ENCODE data around the gene TPPP.
"Not testable (repeated sequence)": the region's sequence is repeated elsewhere in the genome, so short reads cannot be mapped to it uniquely, and the experiment has no call there.

TPPP gene

GRCh38 chr5:715636-716035, 22.5 kb upstream of the TPPP start:
- H3K4me3 ChIP-seq (ENCODE audit: low read depth, low read length); H3K4me1 ChIP-seq (ENCODE audit: control insufficient read depth, insufficient read depth, low read length); H3K36me3 ChIP-seq (ENCODE audit: control insufficient read depth, insufficient read depth, low read length); H3K27me3 ChIP-seq (ENCODE audit: control insufficient read depth, insufficient read depth, low read length); H3K27ac ChIP-seq (ENCODE audit: low read depth, low read length); H3K9ac ChIP-seq (ENCODE audit: low read length): not testable (repeated sequence)
- peaks cover 10% of the 10 kb centered on the region for H3K9me3 ChIP-seq (ENCODE audit: control insufficient read depth, insufficient read depth, low read depth, low read length)

GRCh38 chr5:714215-715118, 21.3 kb upstream of the TPPP start:
- not testable (repeated sequence) for H3K9ac ChIP-seq (ENCODE audit: low read length); H3K36me3 ChIP-seq (ENCODE audit: control insufficient read depth, insufficient read depth, low read length); H3K27ac ChIP-seq (ENCODE audit: low read depth, low read length); H3K4me3 ChIP-seq (ENCODE audit: low read depth, low read length); H3K27me3 ChIP-seq (ENCODE audit: control insufficient read depth, insufficient read depth, low read length); H3K4me1 ChIP-seq (ENCODE audit: control insufficient read depth, insufficient read depth, low read length)
- H3K9me3 ChIP-seq (ENCODE audit: control insufficient read depth, insufficient read depth, low read depth, low read length): peaks cover 13% of the 10 kb centered on the region

- H3K27ac ChIP-seq (ENCODE audit: low read depth, low read length); H3K4me3 ChIP-seq (ENCODE audit: low read depth, low read length); H3K27me3 ChIP-seq (ENCODE audit: control insufficient read depth, insufficient read depth, low read length); H3K4me1 ChIP-seq (ENCODE audit: control insufficient read depth, insufficient read depth, low read length); H3K36me3 ChIP-seq (ENCODE audit: control insufficient read depth, insufficient read depth, low read length); H3K9ac ChIP-seq (ENCODE audit: low read length): not testable (repeated sequence)
- H3K9me3 ChIP-seq (ENCODE audit: control insufficient read depth, insufficient read depth, low read depth, low read length): peaks cover 15% of the 10 kb centered on the region
Observed at GRCh38 chr5:713686-714085, 20.5 kb upstream of the TPPP start.

GRCh38 chr5:708848-709517, 15.8 kb upstream of the TPPP start:
- not testable (repeated sequence) for H3K27ac ChIP-seq (ENCODE audit: low read depth, low read length); H3K27me3 ChIP-seq (ENCODE audit: control insufficient read depth, insufficient read depth, low read length); H3K4me1 ChIP-seq (ENCODE audit: control insufficient read depth, insufficient read depth, low read length); H3K36me3 ChIP-seq (ENCODE audit: control insufficient read depth, insufficient read depth, low read length); H3K4me3 ChIP-seq (ENCODE audit: low read depth, low read length); H3K9ac ChIP-seq (ENCODE audit: low read length)
- H3K9me3 ChIP-seq (ENCODE audit: control insufficient read depth, insufficient read depth, low read depth, low read length): peaks cover 15% of the 10 kb centered on the region

GRCh38 chr5:708374-708773, 15.2 kb upstream of the TPPP start:
- not testable (repeated sequence) for H3K4me3 ChIP-seq (ENCODE audit: low read depth, low read length); H3K9ac ChIP-seq (ENCODE audit: low read length); H3K27ac ChIP-seq (ENCODE audit: low read depth, low read length)

GRCh38 chr5:706127-706526, 13.0 kb upstream of the TPPP start:
- H3K4me1 ChIP-seq (ENCODE audit: control insufficient read depth, insufficient read depth, low read length); H3K27ac ChIP-seq (ENCODE audit: low read depth, low read length); H3K9ac ChIP-seq (ENCODE audit: low read length); H3K27me3 ChIP-seq (ENCODE audit: control insufficient read depth, insufficient read depth, low read length); H3K4me3 ChIP-seq (ENCODE audit: low read depth, low read length); H3K36me3 ChIP-seq (ENCODE audit: control insufficient read depth, insufficient read depth, low read length): not testable (repeated sequence)
- peaks cover 15% of the 10 kb centered on the region for H3K9me3 ChIP-seq (ENCODE audit: control insufficient read depth, insufficient read depth, low read depth, low read length)

More at GRCh38 chr5:708374-708773, 15.2 kb upstream of the TPPP start:
- not testable (repeated sequence) for H3K4me1 ChIP-seq (ENCODE audit: control insufficient read depth, insufficient read depth, low read length); H3K27me3 ChIP-seq (ENCODE audit: control insufficient read depth, insufficient read depth, low read length); H3K36me3 ChIP-seq (ENCODE audit: control insufficient read depth, insufficient read depth, low read length)
- peaks cover 15% of the 10 kb centered on the region for H3K9me3 ChIP-seq (ENCODE audit: control insufficient read depth, insufficient read depth, low read depth, low read length)

- not testable (repeated sequence) for H3K4me3 ChIP-seq (ENCODE audit: low read depth, low read length); H3K9me3 ChIP-seq (ENCODE audit: control insufficient read depth, insufficient read depth, low read depth, low read length); H3K9ac ChIP-seq (ENCODE audit: low read length); H3K27ac ChIP-seq (ENCODE audit: low read depth, low read length); H3K4me1 ChIP-seq (ENCODE audit: control insufficient read depth, insufficient read depth, low read length); H3K36me3 ChIP-seq (ENCODE audit: control insufficient read depth, insufficient read depth, low read length)
- H3K27me3 ChIP-seq (ENCODE audit: control insufficient read depth, insufficient read depth, low read length): peaks cover 30% of the 10 kb centered on the region
Observed at GRCh38 chr5:696753-697702, 3.9 kb upstream of the TPPP start.

GRCh38 chr5:696191-696590, 3.0 kb upstream of the TPPP start:
- H3K4me3 ChIP-seq (ENCODE audit: low read depth, low read length); H3K27ac ChIP-seq (ENCODE audit: low read depth, low read length); H3K36me3 ChIP-seq (ENCODE audit: control insufficient read depth, insufficient read depth, low read length); H3K4me1 ChIP-seq (ENCODE audit: control insufficient read depth, insufficient read depth, low read length); H3K9me3 ChIP-seq (ENCODE audit: control insufficient read depth, insufficient read depth, low read depth, low read length); H3K9ac ChIP-seq (ENCODE audit: low read length): not testable (repeated sequence)
- peaks cover 32% of the 10 kb centered on the region for H3K27me3 ChIP-seq (ENCODE audit: control insufficient read depth, insufficient read depth, low read length)

- H3K27me3 ChIP-seq (ENCODE audit: control insufficient read depth, insufficient read depth, low read length): peaks cover 32% of the 10 kb centered on the region
- not testable (repeated sequence) for H3K9ac ChIP-seq (ENCODE audit: low read length); H3K9me3 ChIP-seq (ENCODE audit: control insufficient read depth, insufficient read depth, low read depth, low read length); H3K27ac ChIP-seq (ENCODE audit: low read depth, low read length); H3K4me1 ChIP-seq (ENCODE audit: control insufficient read depth, insufficient read depth, low read length); H3K4me3 ChIP-seq (ENCODE audit: low read depth, low read length); H3K36me3 ChIP-seq (ENCODE audit: control insufficient read depth, insufficient read depth, low read length)
Observed at GRCh38 chr5:695475-695874, 2.3 kb upstream of the TPPP start.

GRCh38 chr5:694042-694431, 885 bp upstream of the TPPP start:
- H3K9ac ChIP-seq (ENCODE audit: low read length); H3K36me3 ChIP-seq (ENCODE audit: control insufficient read depth, insufficient read depth, low read length): not testable (repeated sequence)

More at GRCh38 chr5:694042-694431, 885 bp upstream of the TPPP start:
- H3K27ac ChIP-seq (ENCODE audit: low read depth, low read length); H3K4me1 ChIP-seq (ENCODE audit: control insufficient read depth, insufficient read depth, low read length); H3K4me3 ChIP-seq (ENCODE audit: low read depth, low read length); H3K9me3 ChIP-seq (ENCODE audit: control insufficient read depth, insufficient read depth, low read depth, low read length): not testable (repeated sequence)
- H3K27me3 ChIP-seq (ENCODE audit: control insufficient read depth, insufficient read depth, low read length): peaks cover 27% of the 10 kb centered on the region

Measured in HUES6 (cell line).